Measurements from ENCODE around the gene BCAR1.

Gene BCAR1

GRCh38 chr16:75196836-75197235, 54.6 kb downstream of the BCAR1 start:
- no peak for TF ChIP-seq CTCF (IDR thresholded peaks at IDR 0.05; ENCODE audit: borderline replicate concordance, control extremely low read depth, extremely low read depth, insufficient read depth, missing control alignments)
- in situ Hi-C loops (cut with MboI; ENCODE audit: low sequenced_read_pairs, unreplicated experiment) = no loop called here
- no peak for DNase-seq (ENCODE audit: low spot score)

- TF ChIP-seq CTCF (IDR thresholded peaks at IDR 0.05; ENCODE audit: borderline replicate concordance, control extremely low read depth, extremely low read depth, insufficient read depth, missing control alignments) = no peak
- in situ Hi-C loops (cut with MboI; ENCODE audit: low sequenced_read_pairs, unreplicated experiment) = no loop called here
- DNase-seq (ENCODE audit: low spot score) = no peak
These were observed 55.3 kb downstream of the BCAR1 start for GRCh38 chr16:75195811-75196790.

GRCh38 chr16:75193730-75194444, 57.5 kb downstream of the BCAR1 start:
- in situ Hi-C loops (cut with MboI; ENCODE audit: low sequenced_read_pairs, unreplicated experiment) = no loop called here
- no peak for DNase-seq (ENCODE audit: low spot score)
- TF ChIP-seq CTCF (IDR thresholded peaks at IDR 0.05; ENCODE audit: borderline replicate concordance, control extremely low read depth, extremely low read depth, insufficient read depth, missing control alignments) = no peak

- DNase-seq (ENCODE audit: low spot score) = no peak
- in situ Hi-C loops (cut with MboI; ENCODE audit: low sequenced_read_pairs, unreplicated experiment) = no loop called here
- TF ChIP-seq CTCF (IDR thresholded peaks at IDR 0.05; ENCODE audit: borderline replicate concordance, control extremely low read depth, extremely low read depth, insufficient read depth, missing control alignments) = no peak
These were observed 58.2 kb downstream of the BCAR1 start for GRCh38 chr16:75193265-75193650.

- no peak for TF ChIP-seq CTCF (IDR thresholded peaks at IDR 0.05; ENCODE audit: borderline replicate concordance, control extremely low read depth, extremely low read depth, insufficient read depth, missing control alignments)
- no peak for DNase-seq (ENCODE audit: low spot score)
- in situ Hi-C loops (cut with MboI; ENCODE audit: low sequenced_read_pairs, unreplicated experiment) = no loop called here
These were observed 58.7 kb downstream of the BCAR1 start for GRCh38 chr16:75192606-75193264.

GRCh38 chr16:75189638-75190245, 61.7 kb downstream of the BCAR1 start:
- TF ChIP-seq CTCF (IDR thresholded peaks at IDR 0.05; ENCODE audit: borderline replicate concordance, control extremely low read depth, extremely low read depth, insufficient read depth, missing control alignments) = no peak
- DNase-seq (ENCODE audit: low spot score) = no peak
- in situ Hi-C loops (cut with MboI; ENCODE audit: low sequenced_read_pairs, unreplicated experiment) = no loop called here
